Nephron progenitor cell (in vitro differentiated cells): ENCODE data around the gene HK3.

Source experiments
- DNase-seq: peaks from one replicate; pipeline ENCODE4 v3.0.0; 2021
- H3K27ac Mint-ChIP-seq: 2 replicates; pipeline ENCODE4 v1.8.0; 2021; ENCODE audit warnings: mild to moderate bottlenecking, moderate library complexity, mixed read lengths
- H3K27me3 Mint-ChIP-seq: 2 replicates; pipeline ENCODE4 v1.8.0; 2021; ENCODE audit warnings: mild to moderate bottlenecking, low read depth, mixed read lengths; ENCODE audit not compliant: poor library complexity
- H3K36me3 Mint-ChIP-seq: 2 replicates; pipeline ENCODE4 v1.8.0; 2021; ENCODE audit warnings: low read depth, mixed read lengths
- H3K4me1 Mint-ChIP-seq: 2 replicates; pipeline ENCODE4 v1.8.0; 2021; ENCODE audit warnings: mixed read lengths
- H3K4me3 Mint-ChIP-seq: 2 replicates; pipeline ENCODE4 v1.8.0; 2021; ENCODE audit warnings: mild to moderate bottlenecking, moderate library complexity, mixed read lengths
- H3K9me3 Mint-ChIP-seq: 2 replicates; pipeline ENCODE4 v1.8.0; 2021; ENCODE audit warnings: mild to moderate bottlenecking, moderate library complexity, mixed read lengths
- CTCF ChIP-seq: fragments of 200-600 bp; sonication (generic); IDR thresholded peaks from 2 replicates; pipeline ENCODE4 v1.5.0; 2021; ENCODE audit warnings: antibody characterized with exemption

The HK3 gene

GRCh38 chr5:176864755-176865154, 34.4 kb downstream of the HK3 start:
- Mint-ChIP-seq H3K4me3 (no peak overlapping the region), H3K36me3 (no peaks in the 10 kb centered on the region), H3K9me3 (no peaks in the 10 kb centered on the region), H3K27ac (no peak overlapping the region), H3K4me1 (peaks cover 43% of the 10 kb centered on the region), H3K27me3 (peaks cover 45% of the 10 kb centered on the region)
- TF ChIP-seq CTCF = no peak
- DNase-seq = no peak

GRCh38 chr5:176863765-176864098, 35.4 kb downstream of the HK3 start:
- TF ChIP-seq CTCF = no peak
- Mint-ChIP-seq H3K9me3 (no peaks in the 10 kb centered on the region), H3K27me3 (peaks cover 46% of the 10 kb centered on the region), H3K36me3 (no peaks in the 10 kb centered on the region), H3K4me1 (peaks cover 39% of the 10 kb centered on the region), H3K27ac (no peak overlapping the region), H3K4me3 (no peak overlapping the region)
- DNase-seq = no peak

DNA sequence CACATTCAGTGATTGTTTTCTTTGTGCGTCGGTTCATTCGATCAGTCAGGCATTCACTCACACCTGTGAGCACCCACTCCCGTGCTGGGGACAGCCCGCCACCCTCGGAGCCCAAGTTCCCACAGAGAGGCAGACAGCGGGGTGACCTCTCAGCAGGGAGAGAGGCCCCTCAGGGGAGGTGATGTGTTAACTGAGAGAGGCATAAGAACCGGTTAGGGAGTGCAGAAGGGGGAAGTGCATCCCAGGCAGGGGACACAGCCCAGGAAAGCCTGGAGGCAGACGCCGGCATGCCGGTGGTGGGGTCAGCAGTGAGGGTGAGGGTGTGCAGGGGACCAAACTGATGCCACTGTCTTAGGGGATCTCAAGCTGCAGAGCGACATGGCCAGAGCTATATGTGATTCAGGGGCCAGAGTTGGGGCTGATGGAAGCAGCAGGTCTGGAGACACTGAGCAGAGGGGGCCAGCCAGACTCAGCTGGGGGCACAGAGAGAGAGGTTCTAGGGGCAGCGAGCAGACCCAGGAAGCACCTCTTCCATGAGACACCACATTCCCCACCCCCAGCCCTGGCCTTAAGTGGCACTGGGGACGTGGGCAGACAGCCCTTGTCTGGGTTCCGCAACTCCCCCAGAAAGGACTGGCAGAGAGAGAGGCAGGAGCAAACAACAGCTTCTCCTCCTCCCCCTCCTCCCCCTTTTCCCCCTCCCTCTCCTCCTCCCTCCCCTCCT, 35.9 kb downstream of the HK3 start:
- no peak for TF ChIP-seq CTCF
- peaks cover 38% of the 10 kb centered on the region for H3K4me1 Mint-ChIP-seq
- peaks cover 50% of the 10 kb centered on the region for H3K27me3 Mint-ChIP-seq
- H3K4me3 Mint-ChIP-seq = peak overlapping the region; percentile 49
- no peaks in the 10 kb centered on the region for H3K36me3 Mint-ChIP-seq
- peak overlapping the region; percentile 93 for H3K27ac Mint-ChIP-seq
- no peaks in the 10 kb centered on the region for H3K9me3 Mint-ChIP-seq
- DNase-seq = no peak

DNA sequence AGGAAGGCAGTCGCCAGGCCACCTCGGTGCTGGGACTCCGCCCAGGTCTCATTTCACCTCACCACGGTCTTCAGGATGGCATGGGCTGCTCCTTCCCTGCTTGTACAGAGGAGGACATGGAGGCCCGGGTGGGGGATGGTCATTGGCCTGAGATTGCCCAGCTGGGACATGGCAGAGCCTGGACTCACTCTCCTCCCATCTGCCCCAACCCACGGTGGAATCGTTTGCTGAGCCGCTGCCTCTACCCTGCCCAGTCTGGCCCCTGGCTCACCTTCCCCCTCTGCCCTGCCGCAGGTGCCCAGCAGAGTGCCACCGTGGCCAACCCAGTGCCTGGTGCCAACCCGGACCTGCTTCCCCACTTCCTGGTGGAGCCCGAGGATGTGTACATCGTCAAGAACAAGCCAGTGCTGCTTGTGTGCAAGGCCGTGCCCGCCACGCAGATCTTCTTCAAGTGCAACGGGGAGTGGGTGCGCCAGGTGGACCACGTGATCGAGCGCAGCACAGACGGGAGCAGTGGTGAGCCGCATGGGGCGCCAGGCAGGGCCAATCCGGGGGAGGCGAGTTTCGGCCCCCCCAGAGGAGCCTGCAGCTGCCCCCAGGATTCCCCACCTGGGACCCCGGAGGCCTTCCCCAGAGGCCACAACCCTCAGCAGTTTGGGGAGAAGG, 36.7 kb downstream of the HK3 start:
- Mint-ChIP-seq H3K4me3 (no peak overlapping the region), H3K4me1 (peaks cover 35% of the 10 kb centered on the region)

DNA sequence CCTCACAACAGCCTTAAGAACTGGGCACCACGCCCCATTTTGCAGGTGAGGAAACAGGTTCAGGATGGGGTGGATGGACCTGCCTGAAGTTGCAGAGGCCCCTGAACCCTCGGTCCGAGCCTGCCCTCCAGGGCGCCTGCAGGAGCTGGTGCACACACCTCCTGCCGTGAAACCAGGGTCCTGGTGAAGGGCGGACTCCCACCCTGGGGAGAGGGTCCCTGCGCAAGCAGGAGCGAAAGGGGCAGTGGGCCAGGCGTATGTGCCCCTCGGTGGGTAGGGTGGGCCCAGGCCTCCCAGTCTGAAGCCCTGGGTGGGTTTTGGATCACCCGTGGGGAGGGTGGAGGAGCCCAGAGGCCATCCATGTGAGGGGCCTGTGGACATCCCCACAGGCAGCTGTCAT, 37.9 kb downstream of the HK3 start:
- TF ChIP-seq CTCF = no peak
- no peaks in the 10 kb centered on the region for H3K36me3 Mint-ChIP-seq
- peaks cover 49% of the 10 kb centered on the region for H3K27me3 Mint-ChIP-seq
- H3K4me1 Mint-ChIP-seq = peaks cover 24% of the 10 kb centered on the region
- no peak overlapping the region for H3K4me3 Mint-ChIP-seq
- no peak for DNase-seq
- no peaks in the 10 kb centered on the region for H3K9me3 Mint-ChIP-seq
- H3K27ac Mint-ChIP-seq = no peak overlapping the region

More for the DNA sequence above, 36.7 kb downstream of the HK3 start:
- no peak for DNase-seq
- no peak for TF ChIP-seq CTCF
- Mint-ChIP-seq H3K36me3 (no peaks in the 10 kb centered on the region), H3K27ac (no peak overlapping the region), H3K27me3 (peaks cover 54% of the 10 kb centered on the region), H3K9me3 (no peaks in the 10 kb centered on the region)

GRCh38 chr5:176860381-176860780, 38.8 kb downstream of the HK3 start:
- H3K27ac Mint-ChIP-seq = no peak overlapping the region
- no peak for TF ChIP-seq CTCF
- peaks cover 42% of the 10 kb centered on the region for H3K27me3 Mint-ChIP-seq
- no peaks in the 10 kb centered on the region for H3K36me3 Mint-ChIP-seq
- H3K4me3 Mint-ChIP-seq = no peak overlapping the region
- H3K9me3 Mint-ChIP-seq = no peaks in the 10 kb centered on the region
- DNase-seq = no peak
- H3K4me1 Mint-ChIP-seq = peaks cover 20% of the 10 kb centered on the region
